ENCODE data around the gene KLHL14.

Gene KLHL14

GRCh38 chr18:32732165-32732564 is 40.7 kb downstream of the KLHL14 start:
- Histone ChIP-seq H3K27ac (ENCODE audit: low read depth, low read length) (no peak overlapping the region), H3K4me2 (ENCODE audit: low read depth, low read length, poor library complexity, severe bottlenecking) (no peak overlapping the region), H3K9me2 (replicated peaks; ENCODE audit: insufficient read depth, low read length) (no peaks in the 10 kb centered on the region), H3K9me3 (ENCODE audit: insufficient read depth, low read length) (no peaks in the 10 kb centered on the region), H3F3A (ENCODE audit: insufficient read depth) (no peaks in the 10 kb centered on the region), H3K79me2 (ENCODE audit: insufficient read depth, low read length) (no peaks in the 10 kb centered on the region), H2AFZ (ENCODE audit: low read depth, low read length, severe bottlenecking) (no peak overlapping the region), H3K27me3 (ENCODE audit: low read length) (no peaks in the 10 kb centered on the region), H3K4me3 (ENCODE audit: insufficient read depth, low read length, poor library complexity, severe bottlenecking) (no peak overlapping the region), H4K20me1 (ENCODE audit: low read depth, low read length) (no peaks in the 10 kb centered on the region), H3K36me3 (ENCODE audit: low read length) (no peaks in the 10 kb centered on the region), H3K9ac (ENCODE audit: low read length) (no peak overlapping the region)
- TF ChIP-seq CTCF (IDR thresholded peaks at IDR 0.05; ENCODE audit: insufficient read depth, low read length, poor library complexity, severe bottlenecking) (no peak), EZH2phosphoT487 (conservative IDR thresholded peaks at IDR 0.05; ENCODE audit: low read length) (no peak)

GRCh38 chr18:32730620-32731091 is 42.2 kb downstream of the KLHL14 start:
- Histone ChIP-seq H3K79me2 (ENCODE audit: insufficient read depth, low read length) (no peaks in the 10 kb centered on the region), H3K36me3 (ENCODE audit: low read length) (no peaks in the 10 kb centered on the region), H2AFZ (ENCODE audit: low read depth, low read length, severe bottlenecking) (peak overlapping the region; percentile 87), H3K27me3 (ENCODE audit: low read length) (no peaks in the 10 kb centered on the region), H3K9me2 (replicated peaks; ENCODE audit: insufficient read depth, low read length) (no peaks in the 10 kb centered on the region), H3K4me2 (ENCODE audit: low read depth, low read length, poor library complexity, severe bottlenecking) (peak overlapping the region; percentile 84), H3K9ac (ENCODE audit: low read length) (peak overlapping the region; percentile 32), H3K4me3 (ENCODE audit: insufficient read depth, low read length, poor library complexity, severe bottlenecking) (peak overlapping the region; percentile 53), H3K27ac (ENCODE audit: low read depth, low read length) (no peak overlapping the region), H3K9me3 (ENCODE audit: insufficient read depth, low read length) (no peaks in the 10 kb centered on the region), H4K20me1 (ENCODE audit: low read depth, low read length) (no peaks in the 10 kb centered on the region), H3F3A (ENCODE audit: insufficient read depth) (no peaks in the 10 kb centered on the region)
- no peak for TF ChIP-seq CTCF (IDR thresholded peaks at IDR 0.05; ENCODE audit: insufficient read depth, low read length, poor library complexity, severe bottlenecking)
- TF ChIP-seq EZH2phosphoT487 (conservative IDR thresholded peaks at IDR 0.05; ENCODE audit: low read length): no peak

- H2AFZ ChIP-seq (ENCODE audit: low read depth, low read length, severe bottlenecking): peak overlapping the region; percentile 87
- no peaks in the 10 kb centered on the region for H4K20me1 ChIP-seq (ENCODE audit: low read depth, low read length)
- no peaks in the 10 kb centered on the region for H3K9me2 ChIP-seq (replicated peaks; ENCODE audit: insufficient read depth, low read length)
- H3K27me3 ChIP-seq (ENCODE audit: low read length): no peaks in the 10 kb centered on the region
- no peaks in the 10 kb centered on the region for H3K36me3 ChIP-seq (ENCODE audit: low read length)
- no peaks in the 10 kb centered on the region for H3F3A ChIP-seq (ENCODE audit: insufficient read depth)
- peak overlapping the region; percentile 53 for H3K4me3 ChIP-seq (ENCODE audit: insufficient read depth, low read length, poor library complexity, severe bottlenecking)
- no peaks in the 10 kb centered on the region for H3K9me3 ChIP-seq (ENCODE audit: insufficient read depth, low read length)
- peak overlapping the region; percentile 84 for H3K4me2 ChIP-seq (ENCODE audit: low read depth, low read length, poor library complexity, severe bottlenecking)
- H3K27ac ChIP-seq (ENCODE audit: low read depth, low read length): no peak overlapping the region
- no peaks in the 10 kb centered on the region for H3K79me2 ChIP-seq (ENCODE audit: insufficient read depth, low read length)
- no peak for TF ChIP-seq EZH2phosphoT487 (conservative IDR thresholded peaks at IDR 0.05; ENCODE audit: low read length)
- no peak for TF ChIP-seq CTCF (IDR thresholded peaks at IDR 0.05; ENCODE audit: insufficient read depth, low read length, poor library complexity, severe bottlenecking)
- H3K9ac ChIP-seq (ENCODE audit: low read length): peak overlapping the region; percentile 32
Measured at GRCh38 chr18:32730068-32730467, 42.8 kb downstream of the KLHL14 start.
